K562 (cell line): ENCODE data around the gene NMT1. TPM values are rescaled to one million over a fixed set of nuclear protein-coding genes. Genes with fewer than 3 reads are reported as not detected.

Experiments used
- AFF1 ChIP-seq, 2 experiments: fragments of 450-650 bp; IDR thresholded peaks; 2 replicates each; pipeline ENCODE4 v1.6.1; 2018; ENCODE audit warnings: mild to moderate bottlenecking in 2 of 2, low read depth in 1 of 2; ENCODE audit not compliant: partially characterized antibody in 2 of 2
- ARID3A ChIP-seq: IDR thresholded peaks from 2 replicates; pipeline ENCODE4 v1.6.1; 2012; ENCODE audit warnings: low read depth, low read length, improper control_type of control experiment, borderline replicate concordance
- CAMTA2 ChIP-seq: fragments of 250-450 bp; sonication (Bioruptor Pico); conservative IDR thresholded peaks from 2 replicates; pipeline ENCODE4 v1.5.1; 2022
- GMEB1 ChIP-seq: fragments of 250-450 bp; sonication (Bioruptor Pico); IDR thresholded peaks from 2 replicates; pipeline ENCODE4 v1.4.0; 2020; ENCODE audit warnings: mild to moderate bottlenecking
- HNRNPH1 ChIP-seq: fragments of 200-400 bp; formaldehyde crosslinking; optimal IDR thresholded peaks from 2 replicates; pipeline ENCODE3; 2017; ENCODE audit warnings: low read depth, mild to moderate bottlenecking, low read length, moderate library complexity
- IFI16 ChIP-seq: fragments of 250-450 bp; sonication (Bioruptor Pico); IDR thresholded peaks from 2 replicates; pipeline ENCODE4 v2.1.2; 2022; ENCODE audit warnings: mild to moderate bottlenecking, inconsistent platforms
- JUN ChIP-seq, 2 experiments: sonication (generic) in 1 of 2; formaldehyde crosslinking in 1 of 2; IDR thresholded peaks; 2 replicates each; pipeline versions ENCODE4 v1.6.1 to v1.8.0; 2012 to 2022; ENCODE audit warnings: borderline replicate concordance in 2 of 2, mild to moderate bottlenecking in 2 of 2, improper control_type of control experiment in 1 of 2, low read depth in 1 of 2, low read length in 1 of 2, missing genetic modification reagents in 1 of 2
- MITF ChIP-seq: IDR thresholded peaks from 2 replicates; pipeline ENCODE4 v1.6.1; 2014; ENCODE audit warnings: antibody characterized with exemption
- STAT5A ChIP-seq: IDR thresholded peaks from 2 replicates; pipeline ENCODE4 v1.6.1; 2012; ENCODE audit warnings: low read length, inconsistent platforms, borderline replicate concordance
- TGIF2 ChIP-seq: sonication (generic); formaldehyde crosslinking; IDR thresholded peaks from 2 replicates; pipeline ENCODE4 v1.8.1; 2022; ENCODE audit warnings: mild to moderate bottlenecking, missing genetic modification reagents, moderate library complexity
- ZBTB34 ChIP-seq: fragments of 250-450 bp; sonication (Bioruptor Pico); IDR thresholded peaks from 2 replicates; pipeline ENCODE4 v1.8.0; 2021; ENCODE audit warnings: mild to moderate bottlenecking, moderate library complexity
- ZNF561 ChIP-seq: fragments of 450-650 bp; formaldehyde crosslinking; conservative IDR thresholded peaks from 2 replicates; pipeline ENCODE4 v1.4.0; 2020; ENCODE audit warnings: mild to moderate bottlenecking, moderate library complexity
- ZNF696 ChIP-seq: fragments of 250-450 bp; sonication (Bioruptor Pico); conservative IDR thresholded peaks from 2 replicates; pipeline ENCODE4 v1.4.0; 2020; ENCODE audit warnings: mild to moderate bottlenecking, moderate library complexity
- polyA plus RNA-seq, 8 experiments: library from polyadenylated mRNA; depleted of rRNA in 4 of 8; stranded (reverse) in 5 of 8; unstranded in 3 of 8; fragments of >200 nt; fragmentation: Nextera tagmentation in 2 of 8; fragmentation: Illumina TruSeq in 1 of 8; extraction: Ambion mirVana in 2 of 8; extraction: Trizol in 1 of 8; gene quantifications; 2 replicates each; pipeline versions ENCODE4 v1.2.1 to v1.2.3, GENCODE V29; 2011 to 2014; ENCODE audit warnings: inconsistent platforms in 1 of 8, missing spikeins in 1 of 8
- total RNA-seq, 7 experiments: library from RNA; depleted of rRNA in 6 of 7; stranded (reverse); fragments of >200 nt in 6 of 7; fragmentation: Illumina TruSeq in 2 of 7; extraction: Trizol in 2 of 7; gene quantifications; 2 replicates each; pipeline versions ENCODE4 v1.2.1 to v1.2.3, GENCODE V29; 2011 to 2021; ENCODE audit warnings: low replicate concordance in 1 of 7

NMT1 gene
- total and polyA plus RNA-seq, 9 of the 15 experiments (the other 6 are each of a cell fraction or from before 2014, with no cell fraction given), result 86.7 to 569 (median 213) TPM

- TF ChIP-seq AFF1 (IDR thresholded peaks at IDR 0.05; ENCODE audit: low read depth in 1 of 2, partially characterized antibody in 2 of 2) (peak; percentile 82 to 99), GMEB1 (CRISPR knock-in tag) (peak; percentile 55), ARID3A (no peak), JUN (IDR thresholded peaks at IDR 0.05; ENCODE audit: borderline replicate concordance, low read depth, low read length) (0 out of 2 replicates have a peak, but pooled peaks have one; percentile 21), JUN (CRISPR knock-in tag; IDR thresholded peaks at IDR 0.05; ENCODE audit: borderline replicate concordance) (no peak), TGIF2 (peak; percentile 82), ZBTB34 (CRISPR knock-in tag) (no peak), ZNF696 (CRISPR knock-in tag) (no peak), ZNF561 (no peak), HNRNPH1 (no peak), CAMTA2 (CRISPR knock-in tag) (no peak), STAT5A (no peak), IFI16 (CRISPR knock-in tag) (no peak), MITF (no peak; the same call in 1 of the 2 replicates)
These were observed at the start of gene NMT1 (continued) for GRCh38 chr17:45060797-45061605.
